Chondrocyte (in vitro differentiated cells): Measurements from ENCODE around the gene RPL31. TPM values are rescaled to one million over a fixed set of nuclear protein-coding genes. Genes with fewer than 3 reads are reported as not detected.

Source experiments
- DNase-seq: peaks from one replicate; pipeline ENCODE4 v3.0.0; 2021; ENCODE audit warnings: mixed read lengths, low spot score
- H3K27ac Mint-ChIP-seq: one replicate; pipeline ENCODE4 v1.8.0; 2021; ENCODE audit warnings: mild to moderate bottlenecking, moderate library complexity, mixed read lengths; ENCODE audit not compliant: unreplicated experiment
- H3K27me3 Mint-ChIP-seq: 2 replicates; pipeline ENCODE4 v1.8.0; 2021; ENCODE audit warnings: low read depth, mixed read lengths
- H3K36me3 Mint-ChIP-seq: 2 replicates; pipeline ENCODE4 v1.8.0; 2021; ENCODE audit warnings: low read depth, mixed read lengths
- H3K4me1 Mint-ChIP-seq: 2 replicates; pipeline ENCODE4 v1.8.0; 2021; ENCODE audit warnings: low read depth, mild to moderate bottlenecking, mixed read lengths
- H3K4me3 Mint-ChIP-seq: one replicate; pipeline ENCODE4 v1.8.0; 2021; ENCODE audit warnings: mild to moderate bottlenecking, moderate library complexity, mixed read lengths; ENCODE audit not compliant: unreplicated experiment
- H3K9me3 Mint-ChIP-seq: 2 replicates; pipeline ENCODE4 v1.8.0; 2021; ENCODE audit warnings: low read depth, mixed read lengths
- total RNA-seq: library from RNA; stranded (reverse); gene quantifications from 3 replicates; pipeline ENCODE4 v1.2.1, GENCODE V29; 2021
- TF ChIP-seq, protein P1 (sequence below): fragments of 200-600 bp; sonication (generic); IDR thresholded peaks from 2 replicates; pipeline ENCODE4 v1.5.0; 2021; ENCODE audit warnings: antibody characterized with exemption, mild to moderate bottlenecking, moderate library complexity

The RPL31 gene
- total RNA-seq, 1 donor from 2014 or later: 951 TPM

DNA sequence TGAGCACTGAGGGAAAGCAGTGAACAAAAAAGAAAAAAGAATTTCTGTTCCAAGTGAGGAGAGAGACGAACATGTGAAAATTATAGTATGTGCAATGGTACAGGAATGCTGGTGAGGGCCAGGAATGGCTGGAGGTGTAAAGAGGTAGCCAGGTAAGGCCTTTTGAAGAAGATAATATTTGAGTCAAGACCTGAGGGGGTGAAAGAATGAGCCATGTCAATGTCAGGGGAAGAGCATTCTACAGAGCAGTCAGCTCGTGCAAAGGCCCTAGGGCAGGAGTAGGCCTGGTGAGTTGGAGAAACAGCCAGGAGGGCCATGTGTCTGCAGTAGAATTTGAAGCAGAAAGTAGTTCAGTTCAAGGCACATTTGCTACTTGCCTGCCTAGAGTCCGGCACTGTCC lies 12.4 kb upstream of the RPL31 start:
- Mint-ChIP-seq H3K9me3 (no peaks in the 10 kb centered on the region), H3K27me3 (no peaks in the 10 kb centered on the region), H3K4me3 (no peak overlapping the region), H3K27ac (no peak overlapping the region), H3K4me1 (peaks cover 4% of the 10 kb centered on the region), H3K36me3 (peaks cover 19% of the 10 kb centered on the region)
- DNase-seq: no peak
- TF ChIP-seq, protein P1, sequence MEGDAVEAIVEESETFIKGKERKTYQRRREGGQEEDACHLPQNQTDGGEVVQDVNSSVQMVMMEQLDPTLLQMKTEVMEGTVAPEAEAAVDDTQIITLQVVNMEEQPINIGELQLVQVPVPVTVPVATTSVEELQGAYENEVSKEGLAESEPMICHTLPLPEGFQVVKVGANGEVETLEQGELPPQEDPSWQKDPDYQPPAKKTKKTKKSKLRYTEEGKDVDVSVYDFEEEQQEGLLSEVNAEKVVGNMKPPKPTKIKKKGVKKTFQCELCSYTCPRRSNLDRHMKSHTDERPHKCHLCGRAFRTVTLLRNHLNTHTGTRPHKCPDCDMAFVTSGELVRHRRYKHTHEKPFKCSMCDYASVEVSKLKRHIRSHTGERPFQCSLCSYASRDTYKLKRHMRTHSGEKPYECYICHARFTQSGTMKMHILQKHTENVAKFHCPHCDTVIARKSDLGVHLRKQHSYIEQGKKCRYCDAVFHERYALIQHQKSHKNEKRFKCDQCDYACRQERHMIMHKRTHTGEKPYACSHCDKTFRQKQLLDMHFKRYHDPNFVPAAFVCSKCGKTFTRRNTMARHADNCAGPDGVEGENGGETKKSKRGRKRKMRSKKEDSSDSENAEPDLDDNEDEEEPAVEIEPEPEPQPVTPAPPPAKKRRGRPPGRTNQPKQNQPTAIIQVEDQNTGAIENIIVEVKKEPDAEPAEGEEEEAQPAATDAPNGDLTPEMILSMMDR: no peak

DNA sequence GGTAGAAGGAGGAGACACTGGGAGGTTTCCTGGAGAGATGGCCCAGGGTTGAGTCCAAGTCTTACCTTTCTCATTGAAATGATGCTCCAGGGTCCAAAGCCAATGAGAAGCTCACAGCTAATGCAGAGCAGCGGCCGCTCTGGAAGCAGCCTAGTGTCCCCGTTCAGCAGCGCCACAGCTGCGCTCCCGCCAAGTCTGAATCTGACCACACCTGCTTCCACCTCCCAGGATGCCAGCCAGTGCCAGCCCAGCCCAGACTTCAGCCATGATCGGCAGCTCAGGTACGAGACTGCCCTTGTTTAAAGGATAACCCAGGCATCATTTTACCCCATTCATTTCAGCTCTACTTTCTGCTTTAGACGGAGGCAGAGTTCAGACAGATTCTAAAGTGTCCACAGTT lies 11.9 kb upstream of the RPL31 start:
- DNase-seq: no peak
- no peaks in the 10 kb centered on the region for H3K27me3 Mint-ChIP-seq
- no peak overlapping the region for H3K27ac Mint-ChIP-seq
- peaks cover 18% of the 10 kb centered on the region for H3K36me3 Mint-ChIP-seq
- no peak overlapping the region for H3K4me3 Mint-ChIP-seq
- no peaks in the 10 kb centered on the region for H3K9me3 Mint-ChIP-seq
- TF ChIP-seq, protein P1: no peak
- H3K4me1 Mint-ChIP-seq: no peaks in the 10 kb centered on the region

DNA sequence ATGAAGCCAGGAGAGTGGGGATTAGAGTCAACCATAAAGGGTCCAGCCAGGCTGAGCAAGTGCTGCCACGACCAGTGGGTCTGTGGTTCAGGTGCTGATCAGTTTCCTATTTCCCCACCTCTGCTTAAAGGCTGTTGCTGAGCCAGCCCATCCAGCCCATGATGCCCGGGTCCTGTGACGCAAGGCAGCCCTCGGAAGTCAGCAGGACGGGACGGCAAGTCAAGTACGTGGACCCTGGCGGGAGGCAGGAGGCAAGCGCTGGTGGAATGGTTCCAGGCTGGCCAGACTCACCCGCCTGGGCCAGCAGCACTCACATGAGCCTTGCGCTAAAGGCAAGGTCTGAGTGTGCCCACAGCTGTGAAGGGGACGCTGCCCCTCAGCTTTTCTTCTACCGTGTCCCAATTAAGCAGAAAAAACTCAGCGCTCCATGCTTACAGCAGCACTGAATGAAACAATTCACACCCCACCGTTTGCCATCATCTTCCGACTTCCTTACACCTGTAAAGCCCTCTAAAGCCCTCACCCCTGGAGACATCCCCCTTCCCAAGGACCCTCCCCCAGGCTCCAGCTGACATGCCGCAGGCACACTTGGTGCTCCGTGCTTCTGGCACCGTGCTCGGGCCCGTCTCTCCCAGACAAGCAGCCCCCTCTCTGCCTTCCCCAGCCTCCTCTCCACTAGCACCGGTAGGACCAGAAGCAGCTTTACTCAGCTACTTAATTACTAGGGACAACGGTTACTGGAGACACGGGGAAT lies 11.3 kb upstream of the RPL31 start:
- no peak for DNase-seq
- no peak overlapping the region for H3K27ac Mint-ChIP-seq
- no peak overlapping the region for H3K4me3 Mint-ChIP-seq
- H3K36me3 Mint-ChIP-seq: peaks cover 24% of the 10 kb centered on the region
- H3K4me1 Mint-ChIP-seq: no peaks in the 10 kb centered on the region
- H3K9me3 Mint-ChIP-seq: no peaks in the 10 kb centered on the region
- TF ChIP-seq, protein P1: no peak
- H3K27me3 Mint-ChIP-seq: no peaks in the 10 kb centered on the region

DNA sequence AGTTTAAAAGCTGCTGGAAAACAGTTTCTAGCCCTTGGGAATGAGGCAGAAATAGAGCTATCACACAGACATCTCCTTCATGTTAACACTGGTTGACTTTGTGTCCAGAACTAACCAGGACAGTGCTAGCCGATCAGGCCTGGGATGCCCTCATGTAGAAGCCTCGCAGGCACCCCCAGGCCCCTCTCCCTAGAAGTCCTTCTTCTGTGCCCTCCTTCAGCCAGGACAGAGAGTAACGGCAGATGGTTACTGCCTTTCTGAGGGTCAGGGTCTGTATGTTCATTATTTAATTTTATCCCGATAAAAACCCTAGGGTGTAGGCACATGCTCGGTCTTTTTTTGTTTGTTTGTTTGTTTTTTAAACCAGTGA lies 10.7 kb upstream of the RPL31 start:
- TF ChIP-seq, protein P1: no peak
- Mint-ChIP-seq H3K36me3 (peaks cover 24% of the 10 kb centered on the region), H3K9me3 (no peaks in the 10 kb centered on the region), H3K4me1 (no peaks in the 10 kb centered on the region), H3K27me3 (no peaks in the 10 kb centered on the region), H3K27ac (no peak overlapping the region), H3K4me3 (no peak overlapping the region)
- no peak for DNase-seq

DNA sequence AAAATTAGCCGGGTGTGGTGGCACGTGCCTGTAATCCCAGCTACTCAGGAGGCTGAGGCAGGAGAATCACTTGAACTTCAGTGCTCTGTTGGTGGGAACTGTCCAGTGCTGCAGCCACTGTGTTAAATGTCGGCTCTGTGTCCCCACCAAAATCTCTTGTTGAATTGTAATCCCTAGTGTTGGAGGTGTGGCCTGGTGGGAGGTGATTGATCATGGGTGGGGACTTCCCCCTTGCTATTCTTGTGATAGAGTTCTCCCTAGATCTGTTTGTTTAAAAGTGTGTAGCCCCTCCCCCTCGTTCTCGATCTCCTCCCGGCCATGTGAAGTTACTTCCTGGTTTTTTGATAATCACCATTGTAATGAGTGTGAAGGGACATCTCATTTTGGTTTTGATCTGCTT lies 9.8 kb upstream of the RPL31 start:
- H3K4me3 Mint-ChIP-seq: no peak overlapping the region
- H3K27me3 Mint-ChIP-seq: no peaks in the 10 kb centered on the region
- no peaks in the 10 kb centered on the region for H3K9me3 Mint-ChIP-seq
- peaks cover 28% of the 10 kb centered on the region for H3K36me3 Mint-ChIP-seq
- DNase-seq: no peak
- no peak overlapping the region for H3K27ac Mint-ChIP-seq
- H3K4me1 Mint-ChIP-seq: no peaks in the 10 kb centered on the region
- TF ChIP-seq, protein P1: no peak
